Activated T-helper 2 cell treated with anti-CD3 and anti-CD28 coated beads, Interferon-gamma antibody, Interleukin-2, Interleukin-4, amounts not matched to agents 10 μg/mL and 5 μg/mL and 100 μg/mL, durations not matched to agents 14 hours and 24 hours and 36 hours (primary cell): Measurements from ENCODE around the gene IL25. TPM values are rescaled to one million over a fixed set of nuclear protein-coding genes. Genes with fewer than 3 reads are reported as not detected.
"Not testable (repeated sequence)": the region's sequence is repeated elsewhere in the genome, so short reads cannot be mapped to it uniquely, and the experiment has no call there.

ENCODE experiments used
- DNase-seq: peaks from one replicate; pipeline ENCODE4 v3.0.0; 2021; ENCODE audit warnings: low spot score
- H3K27ac Mint-ChIP-seq: one replicate; pipeline ENCODE4 v1.8.0; 2021; ENCODE audit warnings: mixed read lengths
- H3K27me3 Mint-ChIP-seq: one replicate; pipeline ENCODE4 v1.8.0; 2021; ENCODE audit warnings: low read depth, mixed read lengths
- H3K36me3 Mint-ChIP-seq: one replicate; pipeline ENCODE4 v1.8.0; 2021; ENCODE audit warnings: low read depth, mixed read lengths
- H3K4me1 Mint-ChIP-seq: one replicate; pipeline ENCODE4 v1.8.0; 2021; ENCODE audit warnings: low read depth, mixed read lengths
- H3K4me3 Mint-ChIP-seq: one replicate; pipeline ENCODE4 v1.8.0; 2021; ENCODE audit warnings: low read depth, mild to moderate bottlenecking, moderate library complexity, mixed read lengths
- H3K9me3 Mint-ChIP-seq: one replicate; pipeline ENCODE4 v1.8.0; 2021; ENCODE audit warnings: mixed read lengths
- intact Hi-C: fragments of 100-400 bp; cut with micrococcal nuclease; formaldehyde crosslinking; loops from one replicate; pipeline ENCODE4 v1.15.1; 2023
- total RNA-seq: library from RNA; stranded (reverse); gene quantifications from 2 replicates; pipeline ENCODE4 v1.2.3, GENCODE V29; 2022

IL25 gene
- total RNA-seq = not detected in 2 replicates

DNA sequence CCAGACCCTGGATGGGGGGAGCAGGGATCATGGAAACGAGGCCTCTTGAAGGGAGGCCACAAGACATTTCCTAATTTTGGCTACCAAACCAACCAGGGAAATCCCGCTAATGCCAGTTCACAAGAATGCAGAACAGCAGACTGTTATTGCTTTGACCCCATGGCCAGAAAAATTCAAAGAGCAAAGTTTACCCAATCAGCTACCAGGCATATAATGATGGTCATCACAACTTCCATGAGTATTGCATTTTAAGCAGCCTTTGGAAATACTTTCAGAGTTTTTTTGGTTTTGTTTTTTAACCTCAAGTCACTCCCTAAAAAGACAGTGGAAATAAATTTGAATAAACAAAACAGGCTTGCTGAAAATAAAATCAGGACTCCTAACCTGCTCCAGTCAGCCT, at the start of gene IL25:
Gene IL25, plus strand, starts transcription at position 301 of the 400 bp plus-strand sequence.
- no peaks in the 10 kb centered on the region for H3K36me3 Mint-ChIP-seq
- intact Hi-C loops = no loop called here
- H3K4me3 Mint-ChIP-seq = no peak within 1 kb of the TSS
- H3K4me1 Mint-ChIP-seq = no peaks in the 10 kb centered on the region
- DNase-seq = no peak
- H3K27ac Mint-ChIP-seq = no peak within 1 kb of the TSS
- peaks cover 12% of the 10 kb centered on the region for H3K27me3 Mint-ChIP-seq
- no peaks in the 10 kb centered on the region for H3K9me3 Mint-ChIP-seq

DNA sequence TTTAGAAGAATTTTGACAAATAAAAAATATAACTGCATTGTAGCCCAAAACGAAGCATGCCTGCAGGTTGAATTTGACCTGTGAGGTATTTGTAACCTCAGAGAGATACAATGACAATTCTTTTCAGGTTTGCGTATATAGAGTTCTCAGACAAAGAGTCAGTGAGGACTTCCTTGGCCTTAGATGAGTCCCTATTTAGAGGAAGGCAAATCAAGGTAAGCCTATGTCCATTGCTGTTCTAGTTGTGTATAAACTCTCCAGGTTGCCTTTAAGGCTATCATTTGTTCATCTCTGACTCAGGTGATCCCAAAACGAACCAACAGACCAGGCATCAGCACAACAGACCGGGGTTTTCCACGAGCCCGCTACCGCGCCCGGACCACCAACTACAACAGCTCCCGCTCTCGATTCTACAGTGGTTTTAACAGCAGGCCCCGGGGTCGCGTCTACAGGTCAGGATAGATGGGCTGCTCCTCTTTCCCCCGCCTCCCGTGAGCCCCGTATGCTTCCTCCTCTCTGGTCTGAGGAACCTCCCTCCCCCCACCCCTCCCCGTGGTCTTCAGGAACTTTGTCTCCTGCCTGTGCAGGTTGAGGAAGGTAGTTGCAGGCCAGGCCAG, 48.7 kb upstream of the IL25 start:
- H3K9me3 Mint-ChIP-seq = no peaks in the 10 kb centered on the region
- peak overlapping the region; percentile 10 for H3K4me3 Mint-ChIP-seq
- H3K36me3 Mint-ChIP-seq = peaks cover 54% of the 10 kb centered on the region
- peaks cover 25% of the 10 kb centered on the region for H3K4me1 Mint-ChIP-seq
- H3K27ac Mint-ChIP-seq = no peak overlapping the region
- intact Hi-C loops = loop anchor here (5.0 to 10.0 kb wide), 3 partner anchors 233 to 791 kb away; partner anchors contain the start of genes DCAF11, NRL, PRMT5 and THTPA
- H3K27me3 Mint-ChIP-seq = no peaks in the 10 kb centered on the region
- DNase-seq = no peak

DNA sequence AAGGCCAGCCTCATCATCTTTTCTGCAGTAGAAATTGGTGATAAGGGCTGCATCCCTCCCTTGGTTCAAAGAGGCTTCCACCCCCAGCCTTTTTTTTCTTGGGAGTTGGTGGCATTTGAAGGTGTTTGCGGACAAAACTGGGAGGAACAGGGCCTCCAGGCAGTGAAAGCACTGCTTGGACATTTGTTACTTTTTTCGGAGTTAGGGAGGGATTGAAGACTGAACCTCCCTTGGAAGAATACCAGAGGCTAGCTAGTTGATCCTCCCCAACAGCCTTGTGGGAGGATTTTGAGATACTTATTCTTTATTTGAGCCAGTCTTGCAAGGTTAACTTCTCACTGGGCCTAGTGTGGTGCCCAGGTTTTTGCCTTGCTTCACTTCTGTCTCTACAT, 48.2 kb upstream of the IL25 start:
- Mint-ChIP-seq H3K27ac (no peak overlapping the region), H3K36me3 (peaks cover 54% of the 10 kb centered on the region), H3K9me3 (no peaks in the 10 kb centered on the region), H3K4me3 (no peak overlapping the region), H3K27me3 (no peaks in the 10 kb centered on the region), H3K4me1 (peaks cover 25% of the 10 kb centered on the region)
- intact Hi-C loops = loop anchor here (5.0 to 10.0 kb wide), 3 partner anchors 233 to 790 kb away; partner anchors contain the start of genes DCAF11, NRL, PRMT5 and THTPA
- DNase-seq = no peak

DNA sequence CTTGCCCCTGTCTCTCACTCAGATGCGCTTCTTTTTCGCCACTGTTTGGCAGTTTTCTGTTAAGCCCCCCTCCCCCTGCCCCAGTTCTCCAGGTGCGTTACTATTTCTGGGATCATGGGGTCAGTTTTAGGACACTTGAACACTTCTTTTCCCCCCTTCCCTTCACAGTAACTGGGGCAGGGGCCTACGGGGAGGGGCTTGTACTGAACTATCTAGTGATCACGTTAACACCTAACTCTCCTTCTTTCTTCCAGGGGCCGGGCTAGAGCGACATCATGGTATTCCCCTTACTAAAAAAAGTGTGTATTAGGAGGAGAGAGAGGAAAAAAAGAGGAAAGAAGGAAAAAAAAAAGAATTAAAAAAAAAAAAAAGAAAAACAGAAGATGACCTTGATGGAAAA, 47.6 kb upstream of the IL25 start:
- Mint-ChIP-seq H3K27me3 (no peaks in the 10 kb centered on the region), H3K9me3 (no peaks in the 10 kb centered on the region), H3K27ac (no peak overlapping the region), H3K4me3 (no peak overlapping the region), H3K36me3 (peaks cover 48% of the 10 kb centered on the region), H3K4me1 (peaks cover 20% of the 10 kb centered on the region)
- intact Hi-C loops = loop anchor here (5.0 to 10.0 kb wide), 3 partner anchors 232 to 790 kb away; partner anchors contain the start of genes DCAF11, NRL, PRMT5 and THTPA
- no peak for DNase-seq

DNA sequence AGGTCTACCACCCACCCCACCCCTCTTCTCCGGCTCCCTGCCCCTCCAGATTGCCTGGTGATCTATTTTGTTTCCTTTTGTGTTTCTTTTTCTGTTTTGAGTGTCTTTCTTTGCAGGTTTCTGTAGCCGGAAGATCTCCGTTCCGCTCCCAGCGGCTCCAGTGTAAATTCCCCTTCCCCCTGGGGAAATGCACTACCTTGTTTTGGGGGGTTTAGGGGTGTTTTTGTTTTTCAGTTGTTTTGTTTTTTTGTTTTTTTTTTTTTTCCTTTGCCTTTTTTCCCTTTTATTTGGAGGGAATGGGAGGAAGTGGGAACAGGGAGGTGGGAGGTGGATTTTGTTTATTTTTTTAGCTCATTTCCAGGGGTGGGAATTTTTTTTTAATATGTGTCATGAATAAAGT, 46.9 kb upstream of the IL25 start:
- H3K4me3 Mint-ChIP-seq, DNase-seq, H3K9me3 Mint-ChIP-seq, H3K27me3 Mint-ChIP-seq, H3K27ac Mint-ChIP-seq: not testable (repeated sequence)
- Mint-ChIP-seq H3K36me3 (peaks cover 44% of the 10 kb centered on the region), H3K4me1 (peaks cover 15% of the 10 kb centered on the region)
- intact Hi-C loops = loop anchor here (10.0 kb wide), 1 partner anchor 789 kb away; the partner anchor contains the start of genes DCAF11 and NRL

DNA sequence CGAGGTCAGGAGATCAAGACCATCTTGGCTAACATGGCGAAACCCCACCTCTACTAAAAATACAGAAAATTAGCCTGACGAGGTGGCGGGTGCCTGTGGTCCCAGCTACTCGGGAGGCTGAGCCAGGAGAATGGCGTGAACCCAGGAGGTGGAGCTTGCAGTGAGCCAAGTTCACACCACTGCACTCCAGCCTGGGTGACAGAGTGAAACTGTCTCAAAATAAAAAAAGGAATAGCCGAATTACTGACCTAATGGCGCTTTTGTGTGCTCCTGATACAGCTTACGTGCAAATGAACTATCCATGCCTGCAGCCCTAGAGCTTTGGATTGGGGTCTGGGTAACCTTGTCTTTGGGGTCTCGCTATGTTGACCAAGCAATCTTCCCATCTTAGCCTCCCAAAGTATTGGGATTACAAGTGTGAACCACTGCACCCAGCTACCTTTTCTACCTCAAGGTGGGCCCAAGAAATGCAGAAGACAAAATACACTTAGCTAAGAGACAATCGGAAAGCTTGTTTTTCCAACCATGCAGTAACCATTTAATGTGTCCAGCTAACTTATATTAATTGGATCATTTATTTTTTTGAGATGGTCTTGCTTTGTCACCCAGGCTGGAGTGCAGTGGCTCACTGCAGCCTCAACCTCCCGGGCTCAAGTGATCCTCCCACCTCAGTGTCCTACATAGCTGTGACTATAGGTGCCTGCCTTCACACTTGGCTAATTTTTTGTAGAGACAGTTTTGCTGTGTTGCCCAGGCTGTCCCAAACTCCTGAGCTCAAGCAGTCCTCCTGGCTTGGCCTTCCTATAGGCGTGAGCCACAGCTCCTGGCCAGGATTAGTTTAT, 45.9 kb upstream of the IL25 start:
- no peaks in the 10 kb centered on the region for H3K9me3 Mint-ChIP-seq
- peaks cover 15% of the 10 kb centered on the region for H3K4me1 Mint-ChIP-seq
- no peaks in the 10 kb centered on the region for H3K27me3 Mint-ChIP-seq
- H3K4me3 Mint-ChIP-seq = no peak overlapping the region
- DNase-seq = no peak
- H3K27ac Mint-ChIP-seq = no peak overlapping the region
- intact Hi-C loops = loop anchor here (10.0 kb wide), 1 partner anchor 788 kb away; the partner anchor contains the start of genes DCAF11 and NRL
- peaks cover 44% of the 10 kb centered on the region for H3K36me3 Mint-ChIP-seq

DNA sequence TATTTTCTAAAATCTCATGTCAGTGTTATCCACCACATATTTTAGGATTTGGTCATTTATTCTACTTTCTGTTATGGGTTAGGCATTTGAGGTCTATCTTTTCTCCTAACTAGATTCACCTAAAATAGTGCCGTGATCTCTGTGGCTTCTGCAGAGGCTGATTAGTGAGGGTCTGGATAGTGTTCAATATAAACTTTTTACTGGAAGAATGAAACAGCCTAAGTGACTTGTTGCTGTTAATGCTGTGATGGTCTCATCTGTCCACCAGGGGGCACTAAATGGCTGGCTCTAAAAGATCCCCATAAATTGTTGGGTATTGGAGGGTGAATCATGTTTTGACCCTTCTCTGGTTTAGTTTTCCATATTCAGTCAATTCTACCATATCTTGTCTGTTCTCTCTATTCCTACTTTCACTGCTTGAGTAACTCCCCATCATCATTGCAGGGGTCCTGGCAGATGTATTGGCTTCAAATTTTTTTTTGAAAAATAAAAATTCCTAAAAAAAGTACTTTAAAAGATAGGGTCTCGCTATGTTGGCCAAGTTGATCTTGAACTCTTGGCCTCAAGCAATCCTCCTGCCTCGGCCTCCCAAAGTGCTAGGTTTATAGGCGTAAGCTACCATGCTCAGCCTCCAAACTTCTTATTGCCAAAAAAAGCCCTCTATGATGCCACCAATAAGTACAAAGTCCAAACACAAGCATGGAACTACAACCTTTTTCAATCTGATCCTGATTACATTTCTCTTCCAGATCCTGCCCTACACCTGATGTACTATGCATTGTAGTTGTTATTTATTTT, 44.5 kb upstream of the IL25 start:
- peak; percentile 34 for DNase-seq
- intact Hi-C loops = loop anchor here (1.0 to 10.0 kb wide), 2 partner anchors 52 to 787 kb away; partner anchors contain the start of genes DCAF11 and NRL
- Mint-ChIP-seq H3K9me3 (no peaks in the 10 kb centered on the region), H3K4me1 (peaks cover 7% of the 10 kb centered on the region), H3K27ac (no peak overlapping the region), H3K27me3 (no peaks in the 10 kb centered on the region), H3K36me3 (peaks cover 31% of the 10 kb centered on the region), H3K4me3 (no peak overlapping the region)

DNA sequence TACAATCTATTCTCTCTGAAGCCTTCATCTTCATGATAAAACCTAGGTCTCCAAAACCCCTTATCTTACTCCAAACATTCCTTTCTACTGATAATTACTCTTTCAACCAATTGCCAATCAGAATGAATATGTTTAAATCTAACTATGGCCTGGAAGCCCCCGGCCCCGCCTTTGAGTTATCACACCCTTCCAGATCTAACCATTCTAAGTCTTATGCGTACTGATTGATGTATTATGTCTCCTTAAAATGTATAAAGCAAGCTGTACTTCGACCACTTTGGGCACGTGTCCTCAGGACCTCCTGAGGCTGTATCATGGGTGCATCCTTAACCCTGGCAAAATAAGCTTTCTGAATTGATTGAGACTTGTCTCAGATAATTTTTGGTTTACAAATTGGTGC, 37.0 kb upstream of the IL25 start:
- Mint-ChIP-seq H3K36me3 (no peaks in the 10 kb centered on the region), H3K9me3 (peaks cover 10% of the 10 kb centered on the region), H3K27me3 (peaks cover 22% of the 10 kb centered on the region), H3K27ac (no peak overlapping the region), H3K4me3 (no peak overlapping the region), H3K4me1 (no peaks in the 10 kb centered on the region)
- intact Hi-C loops = no loop called here
- DNase-seq = no peak

DNA sequence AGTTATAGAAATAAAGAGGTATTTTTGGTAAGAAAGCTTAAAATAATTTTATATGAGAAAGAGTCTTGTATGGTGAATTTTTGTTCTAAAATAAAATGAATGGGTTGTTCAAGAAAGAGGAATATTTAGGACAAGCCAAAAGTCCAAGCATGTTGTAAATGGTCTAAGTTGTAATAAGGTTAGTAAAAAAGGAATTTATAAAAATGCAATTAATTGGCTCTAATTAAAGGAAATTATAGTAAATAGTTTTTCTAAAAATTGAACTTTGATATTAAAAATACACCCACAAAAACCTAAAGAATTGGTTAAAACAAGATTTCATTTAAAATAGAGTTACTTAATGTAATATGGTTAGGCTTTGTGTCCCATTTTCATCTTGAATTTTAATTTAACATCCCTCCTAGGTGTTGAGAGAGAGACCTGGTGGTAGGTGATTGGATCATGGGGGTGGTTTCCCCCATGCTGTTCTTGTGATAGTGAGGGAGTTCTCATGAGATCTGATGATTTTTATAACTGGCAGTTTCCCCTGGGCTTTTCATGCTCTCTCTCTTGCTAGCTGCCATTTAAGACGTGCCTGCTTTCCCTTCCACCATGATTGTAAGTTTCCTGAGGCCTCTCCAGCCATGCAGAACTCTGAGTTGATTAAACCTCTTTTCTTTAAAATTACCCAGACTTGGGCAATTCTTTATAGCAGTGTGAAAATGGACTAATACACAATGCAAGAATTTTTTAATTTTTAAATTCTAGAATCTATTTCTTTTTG, 32.9 kb upstream of the IL25 start:
- Mint-ChIP-seq H3K4me3 (no peak overlapping the region), H3K4me1 (no peaks in the 10 kb centered on the region), H3K27ac (no peak overlapping the region), H3K27me3 (peaks cover 28% of the 10 kb centered on the region), H3K36me3 (no peaks in the 10 kb centered on the region), H3K9me3 (peaks cover 10% of the 10 kb centered on the region)
- intact Hi-C loops = no loop called here
- no peak for DNase-seq

DNA sequence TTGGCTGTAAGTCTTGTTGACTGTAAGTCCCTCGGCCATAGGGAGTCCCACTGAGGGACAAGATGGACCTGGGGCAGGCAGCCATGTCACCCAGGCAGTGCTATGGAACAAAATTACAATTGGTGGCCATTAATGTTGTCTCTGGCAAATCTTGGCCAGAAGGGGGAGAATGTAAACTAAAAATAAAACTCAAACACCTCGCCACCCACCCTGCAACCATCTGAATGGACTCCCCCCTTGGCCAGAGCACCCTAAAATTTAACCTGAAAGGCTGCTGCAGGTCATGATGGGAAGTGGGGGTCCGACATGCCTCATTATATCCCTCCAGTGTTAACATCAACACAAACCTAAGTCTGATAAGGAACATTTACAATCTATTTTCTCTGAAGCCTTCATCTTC, 28.1 kb upstream of the IL25 start:
- H3K36me3 Mint-ChIP-seq = no peaks in the 10 kb centered on the region

DNA sequence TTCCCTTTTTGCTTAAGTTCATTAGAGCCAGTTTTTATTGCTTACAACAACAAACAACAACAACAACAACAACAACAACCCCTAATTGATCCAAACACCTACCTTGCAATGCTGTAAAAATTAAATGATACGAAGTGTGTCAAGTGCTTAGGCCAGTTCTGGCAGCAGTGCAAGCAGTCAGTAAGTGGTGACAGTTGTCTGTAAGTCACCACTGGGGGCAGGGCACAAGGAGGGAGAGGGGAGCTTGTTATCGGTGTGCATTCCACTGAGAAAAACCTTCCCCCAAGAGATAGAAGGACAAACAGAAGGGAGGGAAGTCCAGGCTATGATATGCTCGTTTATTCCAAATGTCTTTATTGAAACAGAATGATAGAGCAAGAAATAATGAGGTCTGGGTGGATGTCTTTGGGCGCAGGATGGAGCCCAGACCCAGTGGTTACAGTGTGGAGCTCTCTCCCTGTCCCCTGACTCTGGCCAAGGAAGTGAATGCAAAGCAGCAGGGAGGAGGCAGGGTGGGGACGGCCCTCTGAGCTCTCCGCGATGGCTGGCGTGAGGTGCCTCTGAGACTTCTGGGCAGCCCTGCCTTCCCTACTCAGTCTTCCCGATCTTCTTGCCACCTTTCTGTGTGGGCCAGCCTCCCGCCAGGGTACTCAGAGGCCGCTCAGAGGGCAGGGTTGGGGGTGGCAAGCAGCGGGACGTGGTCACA, 26.5 kb upstream of the IL25 start:
- Mint-ChIP-seq H3K27me3 (peaks cover 18% of the 10 kb centered on the region), H3K4me3 (no peak overlapping the region), H3K27ac (no peak overlapping the region), H3K36me3 (no peaks in the 10 kb centered on the region), H3K9me3 (no peaks in the 10 kb centered on the region), H3K4me1 (no peaks in the 10 kb centered on the region)
- no peak for DNase-seq
- intact Hi-C loops = no loop called here

More for the DNA sequence above, 28.1 kb upstream of the IL25 start:
- Mint-ChIP-seq H3K4me1 (no peaks in the 10 kb centered on the region), H3K27ac (no peak overlapping the region), H3K9me3 (peaks cover 1% of the 10 kb centered on the region), H3K4me3 (no peak overlapping the region), H3K27me3 (peaks cover 13% of the 10 kb centered on the region)
- intact Hi-C loops = no loop called here
- no peak for DNase-seq
